HG02571 (cell line): Measurements from ENCODE around the gene GALK1.

Experiments used
- ATAC-seq: cut with Tn5 transposase; IDR thresholded peaks from one replicate; pipeline ENCODE4 v1.9.1; 2021; ENCODE audit warnings: mild to moderate bottlenecking, moderate library complexity; ENCODE audit not compliant: unreplicated experiment

The GALK1 gene

DNA sequence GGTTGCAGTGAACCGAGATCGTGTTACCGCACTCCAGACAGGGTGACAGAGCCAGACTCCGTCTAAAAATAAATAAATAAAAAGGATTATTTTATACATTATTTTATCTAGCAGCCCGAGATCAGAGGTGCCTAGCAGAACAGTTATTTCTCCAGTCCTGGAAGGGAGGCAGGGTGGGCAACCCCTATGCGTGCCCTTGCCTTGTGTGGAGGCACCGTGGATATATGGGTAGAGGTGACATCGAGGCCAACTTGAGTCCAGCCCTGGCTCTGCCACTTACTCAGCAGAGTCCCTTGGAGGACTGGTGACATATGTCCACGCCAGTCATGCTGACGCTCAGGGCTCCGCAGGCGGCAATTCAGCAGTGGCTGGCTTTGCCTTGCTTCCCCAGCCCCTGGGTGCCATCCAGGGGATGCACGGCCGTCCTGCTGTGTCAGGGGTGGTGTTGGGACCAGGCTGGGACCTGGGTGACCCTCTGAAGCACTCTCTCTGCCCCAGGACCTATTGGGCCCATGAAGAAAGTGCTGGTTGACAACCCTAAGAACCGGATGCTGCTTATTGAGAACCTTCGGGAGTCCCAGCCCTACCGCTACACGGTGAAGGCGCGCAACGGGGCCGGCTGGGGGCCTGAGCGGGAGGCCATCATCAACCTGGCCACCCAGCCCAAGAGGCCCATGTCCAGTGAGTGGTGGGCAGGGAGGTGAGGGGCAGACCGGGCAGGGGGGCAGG lies 13.2 kb downstream of the GALK1 start:
- ATAC-seq, result no peak

DNA sequence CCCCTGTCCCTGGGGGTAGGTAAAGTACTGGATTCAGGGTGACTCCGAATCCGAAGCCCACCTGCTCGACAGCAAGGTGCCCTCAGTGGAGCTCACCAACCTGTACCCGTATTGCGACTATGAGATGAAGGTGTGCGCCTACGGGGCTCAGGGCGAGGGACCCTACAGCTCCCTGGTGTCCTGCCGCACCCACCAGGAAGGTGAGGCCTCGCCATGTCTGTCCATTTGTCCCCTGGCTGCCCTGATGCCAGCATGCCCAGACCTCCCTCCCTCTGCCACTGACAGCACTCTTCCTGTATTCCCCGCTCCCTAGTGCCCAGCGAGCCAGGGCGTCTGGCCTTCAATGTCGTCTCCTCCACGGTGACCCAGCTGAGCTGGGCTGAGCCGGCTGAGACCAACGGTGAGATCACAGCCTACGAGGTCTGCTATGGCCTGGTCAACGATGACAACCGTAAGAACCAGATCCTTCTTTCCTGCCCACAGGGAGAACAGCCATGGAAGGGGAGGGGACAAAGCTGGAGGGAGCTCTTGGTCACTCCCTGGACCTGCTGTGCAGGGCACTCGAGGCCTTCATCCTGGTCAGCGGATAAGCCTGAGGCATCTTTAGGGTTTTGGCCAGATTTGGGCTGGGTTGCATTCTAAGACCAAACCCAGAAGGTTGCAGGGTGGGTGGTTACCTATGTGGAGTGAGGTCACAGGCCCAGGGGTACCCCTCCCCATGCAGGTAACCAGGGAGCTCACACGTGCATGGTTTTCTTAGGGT lies 14.2 kb downstream of the GALK1 start:
- ATAC-seq, result no peak

DNA sequence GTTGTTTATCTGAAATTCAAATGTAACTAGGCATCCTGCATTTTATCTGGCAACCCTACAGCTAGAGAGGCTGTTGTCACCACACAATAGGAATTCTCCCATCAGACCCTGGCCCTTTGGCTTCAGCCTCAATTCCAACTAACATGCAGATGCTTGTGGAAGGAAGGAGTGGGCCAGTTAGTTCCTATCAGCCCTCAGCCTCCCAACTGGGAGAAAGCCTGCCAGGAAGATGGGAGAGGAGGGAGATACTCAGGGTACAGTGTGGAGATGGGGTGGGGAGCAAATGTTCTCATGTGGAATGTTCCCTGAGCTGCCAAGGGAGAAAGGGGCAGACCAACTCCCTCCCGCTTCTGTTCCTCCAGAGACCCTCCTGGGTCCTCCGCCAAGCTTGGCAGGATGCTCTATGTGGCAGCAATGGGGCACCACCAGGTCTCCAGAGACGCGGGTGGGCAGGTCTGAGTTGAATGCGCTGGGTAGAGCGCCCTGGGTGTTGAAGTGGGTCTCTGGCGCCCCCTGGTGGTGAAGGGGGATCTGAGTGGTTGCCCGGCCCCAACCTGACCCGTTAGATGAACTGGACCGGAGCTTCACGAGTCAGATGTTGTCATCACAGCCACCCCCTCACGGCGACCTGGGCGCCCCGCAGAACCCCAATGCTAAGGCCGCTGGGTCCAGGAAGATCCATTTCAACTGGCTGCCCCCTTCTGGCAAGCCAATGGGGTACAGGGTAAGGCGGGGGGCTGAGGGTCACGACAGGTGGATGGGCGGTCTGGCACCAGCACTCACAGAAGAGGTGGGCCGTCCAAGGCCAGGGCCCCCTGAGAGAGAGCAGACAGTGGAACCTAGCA lies 15.2 kb downstream of the GALK1 start:
- no peak for ATAC-seq

DNA sequence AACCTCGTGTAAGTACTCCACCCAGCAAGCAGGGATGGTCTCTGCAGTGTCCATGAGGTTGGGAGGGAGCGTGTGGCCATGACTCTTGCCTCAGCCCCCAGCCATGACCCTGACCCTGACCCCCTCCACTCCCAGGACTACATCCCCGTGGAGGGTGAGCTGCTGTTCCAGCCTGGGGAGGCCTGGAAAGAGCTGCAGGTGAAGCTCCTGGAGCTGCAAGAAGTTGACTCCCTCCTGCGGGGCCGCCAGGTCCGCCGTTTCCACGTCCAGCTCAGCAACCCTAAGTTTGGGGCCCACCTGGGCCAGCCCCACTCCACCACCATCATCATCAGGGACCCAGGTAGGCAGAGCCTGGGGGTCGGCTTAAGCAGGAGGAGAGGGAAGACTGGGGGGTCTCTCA lies 16.3 kb downstream of the GALK1 start:
- no peak for ATAC-seq

DNA sequence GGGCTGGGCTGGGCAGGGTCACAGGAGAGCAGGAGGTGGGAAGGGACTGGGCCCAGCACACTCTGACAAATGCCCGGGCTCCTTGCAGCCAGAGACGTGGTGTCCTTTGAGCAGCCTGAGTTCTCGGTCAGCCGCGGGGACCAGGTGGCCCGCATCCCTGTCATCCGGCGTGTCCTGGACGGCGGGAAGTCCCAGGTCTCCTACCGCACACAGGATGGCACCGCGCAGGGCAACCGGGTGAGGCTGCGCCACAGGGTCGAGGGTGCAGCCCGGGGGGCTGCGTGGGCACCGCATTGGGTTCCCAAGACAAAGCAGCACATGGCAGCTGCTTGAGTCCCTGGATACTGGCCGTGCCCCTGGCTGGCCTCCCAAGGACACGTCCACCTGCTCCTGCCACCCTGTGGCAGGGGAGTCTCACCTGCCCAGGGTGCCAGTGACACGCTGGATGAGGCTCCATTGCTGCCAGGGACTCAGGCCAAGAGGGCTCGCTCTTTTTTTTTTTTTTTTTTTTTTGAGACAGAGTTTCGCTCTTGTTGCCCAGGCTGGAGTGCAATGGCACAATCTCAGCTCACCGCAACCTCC lies 21.3 kb downstream of the GALK1 start:
- no peak for ATAC-seq

DNA sequence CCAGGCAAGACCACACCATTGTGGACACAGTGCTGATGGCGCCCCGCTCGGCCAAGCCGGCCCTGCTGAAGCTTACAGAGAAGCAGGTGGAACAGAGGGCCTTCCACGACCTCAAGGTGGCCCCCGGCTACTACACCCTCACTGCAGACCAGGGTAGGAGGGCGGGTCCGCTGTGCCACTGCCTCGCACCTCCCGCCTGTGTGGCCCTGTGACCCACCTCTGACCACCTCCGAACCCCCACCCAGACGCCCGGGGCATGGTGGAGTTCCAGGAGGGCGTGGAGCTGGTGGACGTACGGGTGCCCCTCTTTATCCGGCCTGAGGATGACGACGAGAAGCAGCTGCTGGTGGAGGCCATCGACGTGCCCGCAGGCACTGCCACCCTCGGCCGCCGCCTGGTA lies 22.7 kb downstream of the GALK1 start:
- ATAC-seq, result no peak

DNA sequence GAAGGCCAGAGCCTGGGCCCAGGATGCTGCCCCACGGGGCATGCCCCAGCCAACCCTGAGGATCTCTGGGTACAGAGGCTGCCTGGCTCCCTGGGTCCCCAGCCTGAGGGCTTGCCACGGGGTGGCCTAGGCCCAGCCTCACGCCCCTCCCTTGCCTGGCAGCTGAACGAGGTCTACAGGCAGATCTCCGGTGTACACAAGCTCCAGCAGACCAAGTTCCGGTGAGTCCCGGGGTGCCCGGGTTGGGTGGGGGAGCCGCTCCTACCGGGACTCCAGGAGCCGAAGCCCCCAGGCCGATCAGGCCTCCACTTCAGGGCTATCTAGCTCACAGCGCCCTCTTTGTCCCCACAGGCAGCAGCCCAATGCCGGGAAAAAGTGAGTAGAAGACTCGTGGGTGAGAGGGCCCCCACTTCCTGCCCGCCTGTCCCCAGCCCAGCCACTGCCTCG lies 24.3 kb downstream of the GALK1 start:
- ATAC-seq, result no peak

DNA sequence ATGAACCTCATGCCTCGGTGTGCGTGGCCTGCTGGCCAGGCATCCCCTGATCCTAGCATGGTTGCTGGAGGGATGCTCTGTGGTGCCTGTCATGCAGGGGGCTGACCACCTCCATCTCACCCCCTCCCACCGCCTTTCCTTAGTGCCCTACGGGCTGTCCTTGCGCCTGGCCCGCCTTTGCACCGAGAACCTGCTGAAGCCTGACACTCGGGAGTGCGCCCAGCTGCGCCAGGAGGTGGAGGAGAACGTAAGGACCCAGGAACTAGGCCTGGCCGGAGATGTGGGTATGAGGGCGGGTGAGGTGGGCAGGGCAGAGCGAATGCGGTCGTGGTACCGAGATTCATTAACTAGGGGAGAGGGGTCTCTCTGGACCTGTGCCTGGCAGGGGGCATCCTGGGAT lies 24.8 kb downstream of the GALK1 start:
- no peak for ATAC-seq

DNA sequence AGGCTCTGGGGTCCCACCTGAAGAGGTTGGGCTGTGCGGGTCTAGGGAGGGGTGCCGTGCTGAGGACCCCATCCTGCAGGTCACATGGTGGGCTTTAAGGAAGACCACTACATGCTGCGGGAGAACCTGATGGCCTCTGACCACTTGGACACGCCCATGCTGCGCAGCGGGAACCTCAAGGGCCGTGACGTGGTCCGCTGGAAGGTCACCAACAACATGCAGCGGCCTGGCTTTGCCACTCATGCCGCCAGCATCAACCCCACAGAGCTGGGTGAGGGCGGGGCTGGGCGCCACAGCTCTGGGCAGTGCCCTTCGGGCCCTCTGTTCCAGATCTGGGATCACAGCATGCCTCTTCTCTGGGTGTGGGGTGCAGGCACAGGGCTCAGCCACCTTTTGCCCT lies 25.2 kb downstream of the GALK1 start:
- ATAC-seq, result no peak

DNA sequence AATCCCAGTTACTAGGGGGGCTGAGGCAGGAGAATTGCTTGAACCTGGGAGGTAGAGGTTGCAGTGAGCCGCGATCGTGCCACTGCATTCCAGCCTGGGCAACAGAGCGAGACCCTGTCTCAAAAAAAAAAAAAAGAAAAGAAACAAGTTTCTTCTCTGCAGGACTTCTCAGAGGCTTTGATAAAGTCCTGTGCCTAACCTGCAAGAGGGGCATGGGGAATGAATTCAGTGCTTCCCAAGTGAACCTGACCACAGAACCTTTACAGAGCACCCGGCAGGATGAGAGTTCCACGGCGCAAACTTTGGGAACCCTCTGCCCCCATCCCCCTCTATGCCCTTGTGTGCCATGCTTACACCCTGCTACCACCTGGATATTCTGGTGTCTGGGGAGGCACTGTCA lies 25.8 kb downstream of the GALK1 start:
- ATAC-seq, result no peak

DNA sequence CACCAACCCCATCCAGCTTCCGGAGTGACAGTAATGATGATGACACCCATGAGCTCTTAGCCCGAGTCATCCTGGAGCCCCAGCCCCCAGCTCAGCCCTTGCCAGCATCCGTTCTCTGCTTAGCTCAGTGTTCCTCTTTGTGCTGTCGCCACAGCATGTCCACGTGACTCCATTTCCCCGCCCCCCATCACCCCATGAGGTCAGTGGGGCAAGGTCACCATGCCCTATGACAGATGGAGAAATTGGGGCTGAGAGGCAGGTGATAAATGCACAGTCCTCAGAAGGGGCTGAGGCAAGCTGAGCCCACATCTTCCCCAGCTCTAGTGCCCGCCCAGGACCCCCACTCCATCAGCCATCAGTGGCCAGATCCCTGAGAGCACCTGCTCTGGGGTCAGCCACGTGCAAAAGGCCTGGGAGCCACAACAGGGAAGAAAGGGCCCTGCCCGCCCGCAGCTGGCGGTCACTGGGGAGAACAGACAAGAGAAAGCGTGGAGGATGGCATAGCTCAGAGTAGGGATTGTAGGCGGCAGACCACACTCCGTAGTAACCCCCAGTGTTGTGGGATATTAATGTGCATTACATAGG lies 26.7 kb downstream of the GALK1 start:
- ATAC-seq, result no peak

DNA sequence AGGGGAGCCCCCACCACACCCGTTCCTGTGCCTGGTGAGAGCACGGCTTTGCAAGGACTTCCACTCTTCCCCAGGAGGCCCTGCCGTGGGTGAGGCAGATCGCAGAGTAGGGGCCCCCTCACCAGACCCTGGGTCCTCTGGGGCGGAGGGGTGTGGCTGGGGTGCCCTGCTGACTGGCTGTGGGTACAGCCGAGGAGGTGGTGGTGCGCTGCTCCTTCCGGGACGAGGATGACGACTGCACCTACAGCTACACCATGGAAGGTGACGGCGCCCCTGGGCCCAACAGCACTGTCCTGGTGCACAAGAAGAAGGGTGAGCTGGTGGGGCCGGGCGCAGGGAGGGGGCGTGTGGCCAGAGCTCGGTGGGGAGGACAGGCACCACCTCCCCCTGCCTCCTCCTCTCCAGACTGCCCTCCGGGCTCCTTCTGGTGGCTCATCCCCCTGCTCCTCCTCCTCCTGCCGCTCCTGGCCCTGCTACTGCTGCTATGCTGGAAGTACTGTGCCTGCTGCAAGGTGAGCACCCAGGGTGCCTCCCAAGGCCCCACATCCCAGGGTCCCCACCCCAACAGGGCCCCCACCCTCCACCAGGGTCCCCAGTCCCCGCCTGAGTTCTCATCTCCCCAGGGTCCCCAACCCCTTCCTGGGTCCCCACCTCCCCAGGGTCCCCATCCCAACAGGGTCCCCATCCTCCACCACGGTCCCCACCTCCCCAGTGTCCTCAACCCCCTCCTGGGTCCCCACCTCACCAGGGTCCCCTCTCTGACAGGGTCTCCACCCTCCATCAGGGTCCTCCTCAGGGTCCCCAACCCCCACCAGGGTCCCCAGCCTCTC lies 27.6 kb downstream of the GALK1 start:
- ATAC-seq, result no peak

DNA sequence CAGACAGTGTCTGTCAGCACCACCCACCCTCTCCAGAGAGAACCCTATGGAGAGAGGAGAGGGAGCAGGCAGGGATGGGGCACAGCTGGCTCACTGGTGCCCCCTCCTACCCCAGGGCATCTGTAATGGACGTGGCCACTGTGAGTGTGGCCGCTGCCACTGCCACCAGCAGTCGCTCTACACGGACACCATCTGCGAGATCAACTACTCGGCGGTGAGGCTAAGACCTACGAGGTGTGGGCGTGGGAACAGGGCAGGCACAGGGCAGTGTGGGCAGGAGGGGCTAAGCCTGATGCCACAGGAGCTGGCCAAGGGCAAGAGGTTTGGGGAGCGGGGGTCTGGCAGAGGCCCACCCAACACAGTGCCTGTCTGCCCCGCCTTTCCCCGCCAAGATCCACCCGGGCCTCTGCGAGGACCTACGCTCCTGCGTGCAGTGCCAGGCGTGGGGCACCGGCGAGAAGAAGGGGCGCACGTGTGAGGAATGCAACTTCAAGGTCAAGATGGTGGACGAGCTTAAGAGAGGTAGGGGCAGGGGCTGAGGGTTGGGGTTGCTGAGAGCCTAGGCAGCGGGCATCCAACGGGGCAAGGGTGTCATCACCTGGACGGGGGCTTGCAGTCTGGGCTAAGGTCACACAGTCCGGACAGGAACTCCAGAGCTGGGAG lies 28.7 kb downstream of the GALK1 start:
- ATAC-seq, result no peak

DNA sequence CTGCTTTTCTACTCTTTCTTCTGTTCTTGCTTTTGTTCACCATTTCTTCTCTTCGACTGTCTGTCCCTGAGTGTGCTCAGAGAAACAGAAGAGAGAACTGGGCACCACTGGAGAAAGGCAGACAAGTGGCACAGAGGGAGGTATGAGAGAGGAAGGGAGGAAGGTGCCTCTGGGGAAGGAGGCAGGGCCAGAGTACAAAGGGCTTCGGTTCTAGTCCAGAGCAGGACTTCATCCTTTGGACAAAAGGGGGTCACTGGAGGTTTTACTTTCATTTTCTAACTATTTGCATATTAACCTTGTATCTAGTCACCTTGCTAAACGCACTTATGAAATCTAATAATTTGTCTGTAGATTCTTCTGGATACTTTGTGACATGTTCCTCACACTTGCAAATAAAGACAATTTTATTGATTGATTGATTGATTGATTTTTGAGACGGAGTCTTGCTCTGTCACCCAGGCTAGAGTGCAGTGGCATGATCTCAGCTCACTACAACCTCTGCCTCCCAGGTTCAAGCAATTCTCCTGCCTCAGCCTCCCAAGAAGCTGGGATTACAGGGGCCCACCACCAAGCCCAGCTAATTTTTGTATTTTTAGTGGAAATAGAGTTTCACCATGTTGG lies 30.2 kb downstream of the GALK1 start:
- no peak for ATAC-seq

DNA sequence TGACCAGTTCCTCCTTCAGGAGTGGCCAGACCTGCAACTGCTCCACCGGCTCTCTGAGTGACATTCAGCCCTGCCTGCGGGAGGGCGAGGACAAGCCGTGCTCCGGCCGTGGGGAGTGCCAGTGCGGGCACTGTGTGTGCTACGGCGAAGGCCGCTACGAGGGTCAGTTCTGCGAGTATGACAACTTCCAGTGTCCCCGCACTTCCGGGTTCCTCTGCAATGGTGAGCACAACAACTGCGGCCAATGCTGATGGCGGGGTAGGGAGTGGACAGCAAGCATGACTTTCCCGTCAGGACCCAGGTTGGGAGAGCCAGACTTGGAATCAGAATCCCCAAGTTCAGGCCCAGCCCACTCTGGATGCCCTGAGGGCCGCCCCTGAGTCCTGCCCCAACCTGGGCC lies 31.5 kb downstream of the GALK1 start:
- ATAC-seq, result no peak

DNA sequence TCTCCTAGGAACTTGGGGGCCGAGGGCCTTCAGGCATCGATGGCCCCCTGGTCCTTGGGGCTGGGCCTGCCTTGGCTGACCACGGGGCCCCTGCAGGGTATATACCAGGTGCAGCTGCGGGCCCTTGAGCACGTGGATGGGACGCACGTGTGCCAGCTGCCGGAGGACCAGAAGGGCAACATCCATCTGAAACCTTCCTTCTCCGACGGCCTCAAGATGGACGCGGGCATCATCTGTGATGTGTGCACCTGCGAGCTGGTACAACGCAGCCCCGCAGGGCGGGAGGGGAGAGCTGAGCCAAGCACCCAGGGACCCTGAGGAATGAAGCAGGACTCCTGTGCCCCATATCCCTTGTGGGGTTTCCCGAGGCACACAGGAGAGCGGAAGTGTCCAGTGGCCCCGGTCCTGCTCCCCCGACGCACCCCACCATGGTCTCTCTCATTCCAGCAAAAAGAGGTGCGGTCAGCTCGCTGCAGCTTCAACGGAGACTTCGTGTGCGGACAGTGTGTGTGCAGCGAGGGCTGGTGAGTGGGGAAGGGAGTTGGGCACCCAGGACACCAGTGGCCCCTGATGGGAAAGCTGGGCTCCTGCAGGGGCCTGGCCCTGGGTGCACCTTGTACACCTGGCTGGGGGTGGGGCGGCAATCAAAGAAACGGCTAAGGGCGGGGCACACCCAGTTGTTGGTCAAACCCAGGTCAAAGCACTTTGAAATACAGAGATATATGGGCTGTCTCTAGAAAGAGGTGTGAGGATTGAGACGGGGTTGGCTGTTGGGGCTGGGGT lies 33.1 kb downstream of the GALK1 start:
- ATAC-seq, result no peak

DNA sequence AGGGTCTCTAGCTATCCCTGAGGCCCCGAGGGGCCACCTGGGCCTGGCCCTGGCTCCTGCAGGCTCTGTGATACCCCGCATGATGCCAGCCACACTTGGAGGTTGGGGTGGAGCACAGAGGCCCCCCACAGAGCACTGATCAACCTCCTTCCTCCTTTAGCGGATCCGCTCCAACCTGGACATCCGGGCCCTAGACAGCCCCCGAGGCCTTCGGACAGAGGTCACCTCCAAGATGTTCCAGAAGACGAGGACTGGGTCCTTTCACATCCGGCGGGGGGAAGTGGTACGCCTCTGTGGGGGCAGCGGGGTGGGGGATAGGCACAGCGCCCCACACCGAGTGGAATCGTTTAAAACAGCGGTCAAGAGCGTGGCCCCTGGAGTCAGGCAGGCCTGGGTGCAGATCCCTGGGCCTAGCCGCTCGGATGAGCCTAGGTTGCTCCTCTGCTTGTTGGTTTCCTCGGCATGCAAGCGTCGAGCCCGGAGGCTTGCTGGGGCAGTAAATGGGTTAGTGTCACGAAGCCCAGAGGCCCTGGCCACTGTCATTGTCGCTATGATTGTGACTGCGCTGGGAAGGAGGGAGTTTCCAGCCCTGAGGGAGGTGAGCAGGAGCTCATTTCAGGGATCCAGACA lies 33.8 kb downstream of the GALK1 start:
- no peak for ATAC-seq

DNA sequence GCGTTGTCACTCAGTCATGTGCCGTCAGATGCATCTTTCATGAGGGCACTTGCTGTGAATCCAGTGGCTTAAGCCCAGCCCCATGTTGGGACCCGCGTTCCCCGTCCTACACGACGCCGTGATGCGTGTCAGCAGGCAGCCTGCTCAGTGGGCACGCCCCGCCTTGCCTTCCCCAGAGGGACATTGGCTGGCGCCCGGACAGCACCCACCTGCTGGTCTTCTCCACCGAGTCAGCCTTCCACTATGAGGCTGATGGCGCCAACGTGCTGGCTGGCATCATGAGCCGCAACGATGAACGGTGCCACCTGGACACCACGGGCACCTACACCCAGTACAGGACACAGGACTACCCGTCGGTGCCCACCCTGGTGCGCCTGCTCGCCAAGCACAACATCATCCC lies 34.9 kb downstream of the GALK1 start:
- no peak for ATAC-seq
